OCI-LY7 (cell line): ENCODE data around the gene SEC61B. TPM values are rescaled to one million over a fixed set of nuclear protein-coding genes. Genes with fewer than 3 reads are reported as not detected.
A peak's percentile ranks its signal among the peaks of the same experiment; 100 is the strongest.

Experiments
- BruUV-seq: library from RNA; stranded (reverse); fragments of 400-500 nt; replicated peaks from 2 replicates; lab custom pipeline; 2021; lab: Mats Ljungman, UMichigan
- CTCF ChIA-PET: fragments of 300-600 bp; sonication (Branson Sonifier 250); formaldehyde crosslinking; loops from one replicate; lab custom pipeline; 2022; ENCODE audit warnings: antibody characterized with exemption; ENCODE audit not compliant: unreplicated experiment; lab: Charles Lee
- POLR2A ChIA-PET: fragments of 300-600 bp; sonication (Branson Sonifier 250); formaldehyde crosslinking; loops from one replicate; lab custom pipeline; 2022; ENCODE audit warnings: antibody characterized with exemption; lab: Charles Lee
- DNase-seq: peaks from one replicate; pipeline ENCODE4 v3.0.0-alpha.2; 2015; ENCODE audit warnings: low spot score
- H2AFZ ChIP-seq: fragments of 200-600 bp; sonication (generic), shearing (Covaris generic); 2 replicates; pipeline ENCODE4 v1.6.1; 2014; ENCODE audit warnings: mild to moderate bottlenecking, antibody characterized with exemption, low read length, moderate library complexity
- H3K27ac ChIP-seq: fragments of 200-600 bp; sonication (generic); 2 replicates; pipeline ENCODE4 v1.5.1; 2014; ENCODE audit warnings: mixed run types, low read depth, mild to moderate bottlenecking, moderate library complexity, low read length, inconsistent platforms; ENCODE audit not compliant: poor library complexity, severe bottlenecking
- H3K36me3 ChIP-seq: fragments of 200-600 bp; sonication (generic); 2 replicates; pipeline ENCODE4 v1.6.1; 2014; ENCODE audit warnings: mild to moderate bottlenecking, antibody characterized with exemption, low read length, moderate library complexity, mixed read lengths; ENCODE audit not compliant: insufficient read depth
- H3K4me1 ChIP-seq: fragments of 200-600 bp; sonication (generic); 2 replicates; pipeline ENCODE4 v1.5.1; 2014; ENCODE audit warnings: mild to moderate bottlenecking, low read length; ENCODE audit not compliant: insufficient read depth, poor library complexity, severe bottlenecking
- H3K4me2 ChIP-seq: fragments of 200-600 bp; sonication (generic); 2 replicates; pipeline ENCODE4 v1.6.1; 2014; ENCODE audit warnings: mild to moderate bottlenecking, low read length
- H3K4me3 ChIP-seq: fragments of 200-600 bp; sonication (generic); 2 replicates; pipeline ENCODE4 v1.5.1; 2014; ENCODE audit warnings: mild to moderate bottlenecking, low read depth, low read length; ENCODE audit not compliant: poor library complexity, severe bottlenecking
- H3K79me2 ChIP-seq: fragments of 200-600 bp; sonication (generic); 2 replicates; pipeline ENCODE4 v1.6.1; 2016; ENCODE audit warnings: low read depth, mild to moderate bottlenecking, low read length, moderate library complexity, mixed read lengths; ENCODE audit not compliant: insufficient read depth
- H3K9me2 ChIP-seq: fragments of 200-600 bp; sonication (generic); 2 replicates; pipeline ENCODE4 v1.6.1; 2016; ENCODE audit warnings: mild to moderate bottlenecking, low read length, mixed read lengths; ENCODE audit not compliant: insufficient read depth
- H3K9me3 ChIP-seq: fragments of 200-600 bp; sonication (generic); 2 replicates; pipeline ENCODE4 v1.6.1; 2014; ENCODE audit warnings: mild to moderate bottlenecking, mixed run types, low read length, mixed read lengths
- H4K20me1 ChIP-seq: fragments of 200-600 bp; sonication (generic); 2 replicates; pipeline ENCODE4 v1.6.1; 2014; ENCODE audit warnings: mild to moderate bottlenecking, antibody characterized with exemption, low read length, moderate library complexity, mixed read lengths; ENCODE audit not compliant: insufficient read depth
- EZH2phosphoT487 ChIP-seq: fragments of 200-600 bp; sonication (generic); IDR thresholded peaks from 2 replicates; pipeline ENCODE4 v1.6.1; 2018; ENCODE audit warnings: low read depth, borderline replicate concordance, mild to moderate bottlenecking, mixed run types, antibody characterized with exemption, low read length, moderate library complexity, mixed read lengths
- intact Hi-C: fragments of 100-400 bp; cut with micrococcal nuclease; formaldehyde crosslinking; loops from one replicate; pipeline ENCODE4 v1.10.0; 2022; ENCODE audit not compliant: unreplicated experiment
- total RNA-seq, 2 experiments: library from RNA; depleted of rRNA in 1 of 2; stranded (reverse); fragments of >200 nt in 1 of 2; shearing (Covaris generic) in 1 of 2; gene quantifications; 2 replicates each; pipeline ENCODE4 v1.2.3, GENCODE V29; 2014 to 2022
- TF ChIP-seq, protein P1 (sequence below): fragments of 200-600 bp; sonication (generic); conservative IDR thresholded peaks from 2 replicates; pipeline ENCODE4 v1.5.1; 2014; ENCODE audit warnings: mild to moderate bottlenecking, antibody characterized with exemption, low read length, moderate library complexity, mixed read lengths

Gene SEC61B
- total RNA-seq, 2 experiments from 2014 or later = 106 to 279 TPM

DNA sequence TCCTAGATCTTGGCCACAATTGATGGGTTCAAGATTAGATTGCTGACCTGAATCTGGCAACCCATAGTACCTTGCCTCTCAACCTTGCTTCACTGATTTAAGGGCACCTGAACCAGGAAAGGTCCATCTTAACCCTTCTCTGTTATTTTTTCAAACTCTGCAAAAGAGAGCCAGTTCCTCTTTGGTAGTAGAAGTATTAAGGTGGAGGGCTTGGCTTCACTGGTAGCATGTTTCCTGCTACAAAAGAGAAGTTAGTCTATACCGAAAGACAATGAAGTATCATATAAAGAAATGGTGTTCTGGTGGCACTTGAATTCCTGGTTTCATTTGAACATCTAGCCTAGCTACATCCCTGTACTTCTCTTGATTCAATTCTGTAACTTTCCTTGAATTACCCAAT, 8.9 kb upstream of the SEC61B start:
- TF ChIP-seq EZH2phosphoT487 = no peak
- TF ChIP-seq, protein P1, sequence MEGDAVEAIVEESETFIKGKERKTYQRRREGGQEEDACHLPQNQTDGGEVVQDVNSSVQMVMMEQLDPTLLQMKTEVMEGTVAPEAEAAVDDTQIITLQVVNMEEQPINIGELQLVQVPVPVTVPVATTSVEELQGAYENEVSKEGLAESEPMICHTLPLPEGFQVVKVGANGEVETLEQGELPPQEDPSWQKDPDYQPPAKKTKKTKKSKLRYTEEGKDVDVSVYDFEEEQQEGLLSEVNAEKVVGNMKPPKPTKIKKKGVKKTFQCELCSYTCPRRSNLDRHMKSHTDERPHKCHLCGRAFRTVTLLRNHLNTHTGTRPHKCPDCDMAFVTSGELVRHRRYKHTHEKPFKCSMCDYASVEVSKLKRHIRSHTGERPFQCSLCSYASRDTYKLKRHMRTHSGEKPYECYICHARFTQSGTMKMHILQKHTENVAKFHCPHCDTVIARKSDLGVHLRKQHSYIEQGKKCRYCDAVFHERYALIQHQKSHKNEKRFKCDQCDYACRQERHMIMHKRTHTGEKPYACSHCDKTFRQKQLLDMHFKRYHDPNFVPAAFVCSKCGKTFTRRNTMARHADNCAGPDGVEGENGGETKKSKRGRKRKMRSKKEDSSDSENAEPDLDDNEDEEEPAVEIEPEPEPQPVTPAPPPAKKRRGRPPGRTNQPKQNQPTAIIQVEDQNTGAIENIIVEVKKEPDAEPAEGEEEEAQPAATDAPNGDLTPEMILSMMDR = no peak

DNA sequence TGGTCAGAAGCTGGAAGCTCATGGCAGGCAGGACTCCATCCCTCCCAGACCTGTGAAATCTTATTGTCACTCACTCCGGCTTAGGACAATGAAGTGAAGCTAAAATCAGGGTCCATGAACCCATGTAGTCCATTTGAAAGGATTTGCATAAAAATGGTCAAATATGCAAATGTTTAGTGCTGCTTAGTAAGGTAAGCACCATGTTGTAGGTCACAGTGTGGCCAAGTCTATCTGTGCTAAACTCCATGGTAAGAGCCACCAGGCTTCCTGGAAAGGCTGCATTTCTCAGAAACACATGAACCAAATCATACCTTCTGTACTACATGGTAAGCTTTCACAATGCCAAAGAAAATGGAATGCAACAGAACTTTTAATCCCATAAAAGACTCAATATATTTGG, 6.0 kb upstream of the SEC61B start:
- H2AFZ ChIP-seq = no peak overlapping the region
- peaks cover 12% of the 10 kb centered on the region for H3K4me1 ChIP-seq
- ChIA-PET CTCF (interaction anchor here (1.1 kb wide), 1 partner anchor 51 kb away, joined by 3 read pairs; no protein-coding TSS in a partner anchor), POLR2A (interaction anchor here (0.5 kb wide), 1 partner anchor 368 kb away, joined by 5 read pairs; no protein-coding TSS in a partner anchor)
- H3K9me3 ChIP-seq = peaks cover 5% of the 10 kb centered on the region; the same call in 1 of the 2 replicates
- H3K36me3 ChIP-seq = peaks cover 57% of the 10 kb centered on the region
- H4K20me1 ChIP-seq = peaks cover 21% of the 10 kb centered on the region
- no peak for TF ChIP-seq EZH2phosphoT487
- TF ChIP-seq, protein P1 = no peak
- no peak overlapping the region for H3K27ac ChIP-seq
- peaks cover 54% of the 10 kb centered on the region for H3K79me2 ChIP-seq
- no TSS peak for BruUV-seq
- H3K4me2 ChIP-seq = no peak overlapping the region
- no peaks in the 10 kb centered on the region for H3K9me2 ChIP-seq
- H3K4me3 ChIP-seq = no peak overlapping the region
- intact Hi-C loops = no loop called here
- DNase-seq = no peak

More for the DNA sequence above, 8.9 kb upstream of the SEC61B start:
- ChIA-PET POLR2A (no interaction called here), CTCF (no interaction called here)
- no peaks in the 10 kb centered on the region for H3K9me2 ChIP-seq
- no peak overlapping the region for H2AFZ ChIP-seq
- no TSS peak for BruUV-seq
- H3K4me1 ChIP-seq = no peaks in the 10 kb centered on the region
- H4K20me1 ChIP-seq = no peaks in the 10 kb centered on the region
- DNase-seq = no peak
- intact Hi-C loops = no loop called here
- no peak overlapping the region for H3K27ac ChIP-seq
- peaks cover 39% of the 10 kb centered on the region for H3K36me3 ChIP-seq
- H3K4me3 ChIP-seq = no peak overlapping the region
- H3K4me2 ChIP-seq = no peak overlapping the region
- peaks cover 25% of the 10 kb centered on the region; the same call in 1 of the 2 replicates for H3K79me2 ChIP-seq
- peaks cover 5% of the 10 kb centered on the region; the same call in 1 of the 2 replicates for H3K9me3 ChIP-seq

DNA sequence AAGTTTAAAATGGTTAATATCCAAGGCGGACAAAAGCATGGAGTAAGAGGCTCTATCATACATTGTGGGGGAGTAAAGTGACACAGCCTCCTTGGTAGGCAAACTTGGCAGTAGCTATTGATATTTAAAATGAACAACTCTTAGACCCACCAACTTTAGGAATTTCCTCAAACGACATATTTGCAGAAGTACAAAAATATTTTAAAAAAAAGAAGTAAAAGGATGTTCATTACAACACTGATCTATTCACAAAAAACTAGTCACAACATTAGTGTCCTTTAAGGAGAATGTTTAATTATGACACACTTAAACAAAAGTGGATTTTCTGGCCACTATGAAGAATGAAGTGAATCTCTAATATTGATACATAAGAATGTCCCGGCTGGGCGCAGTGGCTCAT, 2.1 kb upstream of the SEC61B start:
- CTCF ChIA-PET = no interaction called here
- DNase-seq = no peak
- Histone ChIP-seq H3K79me2 (peaks cover 90% of the 10 kb centered on the region), H3K27ac (no peak overlapping the region), H4K20me1 (peaks cover 22% of the 10 kb centered on the region), H3K4me3 (peak overlapping the region; percentile 91), H3K9me2 (no peaks in the 10 kb centered on the region), H3K4me2 (peak overlapping the region; percentile 99), H3K9me3 (peaks cover 5% of the 10 kb centered on the region; the same call in 1 of the 2 replicates), H3K36me3 (peaks cover 65% of the 10 kb centered on the region), H2AFZ (no peak overlapping the region), H3K4me1 (peaks cover 29% of the 10 kb centered on the region)
- intact Hi-C loops = loop anchor here (5.0 kb wide), 3 partner anchors 33 to 1132 kb away; partner anchors contain the start of gene TEX10
- TF ChIP-seq, protein P1 = no peak
- no peak for TF ChIP-seq EZH2phosphoT487
- TSS peak; percentile 54 for BruUV-seq
- POLR2A ChIA-PET = interaction anchor here (0.6 to 7.3 kb wide), 4 partner anchors 14 to 835 kb away, joined by 3 to 107 read pairs (median 5); no protein-coding TSS in a partner anchor
